Loucy (cell line): ENCODE results near the gene ART4.

Experiments used
- EZH2phosphoT487 ChIP-seq: fragments of 200-600 bp; IDR thresholded peaks from 2 replicates; pipeline ENCODE4 v1.6.1; 2018; ENCODE audit warnings: antibody characterized with exemption, mild to moderate bottlenecking, moderate library complexity, borderline replicate concordance
- TF ChIP-seq, protein P1 (sequence below): fragments of 200-600 bp; sonication (generic); conservative IDR thresholded peaks from 2 replicates; pipeline ENCODE4 v1.5.1; 2014; ENCODE audit warnings: mild to moderate bottlenecking, antibody characterized with exemption, low read length

DNA sequence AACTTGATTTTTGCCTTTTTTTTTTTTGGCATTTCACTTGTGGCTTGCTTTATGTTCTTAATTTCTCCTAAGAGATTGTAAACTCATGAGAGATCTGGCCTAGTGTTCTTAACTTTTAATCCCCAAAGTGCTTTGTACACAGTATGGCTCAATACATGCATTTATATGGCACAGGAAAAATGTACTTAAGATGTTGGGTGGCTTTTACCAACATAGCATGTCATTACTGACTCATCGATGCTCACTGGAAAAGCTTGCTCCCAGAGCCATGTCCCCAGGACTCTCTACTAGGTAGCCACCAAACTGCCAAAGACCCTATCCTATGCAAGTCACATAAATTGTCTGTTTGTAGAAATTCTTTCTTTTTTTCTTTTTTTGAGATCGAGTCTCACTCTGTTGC is 16.3 kb downstream of the ART4 start:
- TF ChIP-seq, protein P1, sequence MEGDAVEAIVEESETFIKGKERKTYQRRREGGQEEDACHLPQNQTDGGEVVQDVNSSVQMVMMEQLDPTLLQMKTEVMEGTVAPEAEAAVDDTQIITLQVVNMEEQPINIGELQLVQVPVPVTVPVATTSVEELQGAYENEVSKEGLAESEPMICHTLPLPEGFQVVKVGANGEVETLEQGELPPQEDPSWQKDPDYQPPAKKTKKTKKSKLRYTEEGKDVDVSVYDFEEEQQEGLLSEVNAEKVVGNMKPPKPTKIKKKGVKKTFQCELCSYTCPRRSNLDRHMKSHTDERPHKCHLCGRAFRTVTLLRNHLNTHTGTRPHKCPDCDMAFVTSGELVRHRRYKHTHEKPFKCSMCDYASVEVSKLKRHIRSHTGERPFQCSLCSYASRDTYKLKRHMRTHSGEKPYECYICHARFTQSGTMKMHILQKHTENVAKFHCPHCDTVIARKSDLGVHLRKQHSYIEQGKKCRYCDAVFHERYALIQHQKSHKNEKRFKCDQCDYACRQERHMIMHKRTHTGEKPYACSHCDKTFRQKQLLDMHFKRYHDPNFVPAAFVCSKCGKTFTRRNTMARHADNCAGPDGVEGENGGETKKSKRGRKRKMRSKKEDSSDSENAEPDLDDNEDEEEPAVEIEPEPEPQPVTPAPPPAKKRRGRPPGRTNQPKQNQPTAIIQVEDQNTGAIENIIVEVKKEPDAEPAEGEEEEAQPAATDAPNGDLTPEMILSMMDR = no peak
- no peak for TF ChIP-seq EZH2phosphoT487
